Osteoblast (primary cell): ENCODE data around the gene SULT1A1. TPM values are rescaled to one million over a fixed set of nuclear protein-coding genes. Genes with fewer than 3 reads are reported as not detected.

Experiments used
- DNase-seq: peaks from one replicate; pipeline ENCODE4 v3.0.0; 2011; ENCODE audit warnings: low spot score, mixed read lengths; ENCODE audit not compliant: insufficient read length; ENCODE audit errors: missing footprints
- H2AFZ ChIP-seq: 2 replicates; pipeline ENCODE4 v1.6.0; 2011; ENCODE audit warnings: mild to moderate bottlenecking, low read length
- H3K27ac ChIP-seq: 2 replicates; pipeline ENCODE4 v1.5.1; 2011; ENCODE audit warnings: mild to moderate bottlenecking, low read depth, low read length, moderate library complexity
- H3K27me3 ChIP-seq: 2 replicates; pipeline ENCODE4 v1.6.0; 2012; ENCODE audit warnings: mild to moderate bottlenecking, control low read depth, inconsistent platforms, low read length, moderate library complexity; ENCODE audit not compliant: insufficient read depth
- H3K36me3 ChIP-seq: 2 replicates; pipeline ENCODE4 v1.5.1; 2011; ENCODE audit warnings: mild to moderate bottlenecking, low read length, control low read depth, moderate library complexity; ENCODE audit not compliant: insufficient read depth
- H3K4me1 ChIP-seq: 2 replicates; pipeline ENCODE4 v1.5.1; 2011; ENCODE audit warnings: mild to moderate bottlenecking, low read length, control low read depth, moderate library complexity; ENCODE audit not compliant: insufficient read depth
- H3K4me2 ChIP-seq: 2 replicates; pipeline ENCODE4 v1.6.0; 2011; ENCODE audit warnings: mild to moderate bottlenecking, low read length; ENCODE audit not compliant: insufficient read depth
- H3K4me3 ChIP-seq: fragments of 200-600 bp; sonication (generic); 3 replicates; pipeline ENCODE4 v1.5.1; 2012; ENCODE audit warnings: mild to moderate bottlenecking, low read length, inconsistent platforms; ENCODE audit not compliant: insufficient read depth
- H3K79me2 ChIP-seq: 2 replicates; pipeline ENCODE4 v1.6.0; 2012; ENCODE audit warnings: mild to moderate bottlenecking, low read length, control low read depth, inconsistent platforms; ENCODE audit not compliant: insufficient read depth
- H3K9me3 ChIP-seq: 2 replicates; pipeline ENCODE4 v1.5.1; 2011; ENCODE audit warnings: low read depth, low read length, control low read depth
- H4K20me1 ChIP-seq: 2 replicates; pipeline ENCODE4 v1.6.0; 2012; ENCODE audit warnings: mild to moderate bottlenecking, low read length, control low read depth; ENCODE audit not compliant: insufficient read depth
- total RNA-seq: library from RNA; depleted of rRNA; stranded (reverse); fragments of >200 nt; gene quantifications from 2 replicates; pipeline ENCODE4 v1.2.3, GENCODE V29; 2012
- TF ChIP-seq, protein P1 (sequence below): IDR thresholded peaks from 2 replicates; pipeline ENCODE4 v1.5.1; 2011; ENCODE audit warnings: mild to moderate bottlenecking, low read depth, low read length, moderate library complexity; ENCODE audit errors: extremely low read depth

The SULT1A1 gene
- total RNA-seq, 1 donor = 2.9 TPM

GRCh38 chr16:28563218-28563617 lies 46.6 kb downstream of the SULT1A1 start:
- no peaks in the 10 kb centered on the region for H3K27me3 ChIP-seq
- H3K4me1 ChIP-seq = no peaks in the 10 kb centered on the region
- H3K4me3 ChIP-seq = no peak overlapping the region
- H4K20me1 ChIP-seq = no peaks in the 10 kb centered on the region
- no peak for DNase-seq
- no peak overlapping the region for H3K27ac ChIP-seq
- peaks cover 6% of the 10 kb centered on the region for H3K79me2 ChIP-seq
- H3K9me3 ChIP-seq = peaks cover 4% of the 10 kb centered on the region
- peaks cover 8% of the 10 kb centered on the region for H3K36me3 ChIP-seq
- no peak overlapping the region for H3K4me2 ChIP-seq
- TF ChIP-seq, protein P1, sequence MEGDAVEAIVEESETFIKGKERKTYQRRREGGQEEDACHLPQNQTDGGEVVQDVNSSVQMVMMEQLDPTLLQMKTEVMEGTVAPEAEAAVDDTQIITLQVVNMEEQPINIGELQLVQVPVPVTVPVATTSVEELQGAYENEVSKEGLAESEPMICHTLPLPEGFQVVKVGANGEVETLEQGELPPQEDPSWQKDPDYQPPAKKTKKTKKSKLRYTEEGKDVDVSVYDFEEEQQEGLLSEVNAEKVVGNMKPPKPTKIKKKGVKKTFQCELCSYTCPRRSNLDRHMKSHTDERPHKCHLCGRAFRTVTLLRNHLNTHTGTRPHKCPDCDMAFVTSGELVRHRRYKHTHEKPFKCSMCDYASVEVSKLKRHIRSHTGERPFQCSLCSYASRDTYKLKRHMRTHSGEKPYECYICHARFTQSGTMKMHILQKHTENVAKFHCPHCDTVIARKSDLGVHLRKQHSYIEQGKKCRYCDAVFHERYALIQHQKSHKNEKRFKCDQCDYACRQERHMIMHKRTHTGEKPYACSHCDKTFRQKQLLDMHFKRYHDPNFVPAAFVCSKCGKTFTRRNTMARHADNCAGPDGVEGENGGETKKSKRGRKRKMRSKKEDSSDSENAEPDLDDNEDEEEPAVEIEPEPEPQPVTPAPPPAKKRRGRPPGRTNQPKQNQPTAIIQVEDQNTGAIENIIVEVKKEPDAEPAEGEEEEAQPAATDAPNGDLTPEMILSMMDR = no peak
- no peak overlapping the region for H2AFZ ChIP-seq

GRCh38 chr16:28562199-28562598 lies 47.6 kb downstream of the SULT1A1 start:
- H4K20me1 ChIP-seq = no peaks in the 10 kb centered on the region
- no peak for DNase-seq
- H3K36me3 ChIP-seq = peaks cover 8% of the 10 kb centered on the region
- no peak overlapping the region for H3K27ac ChIP-seq
- TF ChIP-seq, protein P1 = no peak
- no peak overlapping the region for H3K4me2 ChIP-seq
- peaks cover under 1% of the 10 kb centered on the region for H3K9me3 ChIP-seq
- no peaks in the 10 kb centered on the region for H3K27me3 ChIP-seq
- H3K4me3 ChIP-seq = no peak overlapping the region
- no peaks in the 10 kb centered on the region for H3K4me1 ChIP-seq
- H3K79me2 ChIP-seq = peaks cover 2% of the 10 kb centered on the region
- no peak overlapping the region for H2AFZ ChIP-seq

- Histone ChIP-seq H3K27ac (no peak overlapping the region), H3K4me2 (no peak overlapping the region), H2AFZ (no peak overlapping the region), H3K36me3 (peaks cover 8% of the 10 kb centered on the region), H3K9me3 (no peaks in the 10 kb centered on the region), H3K27me3 (no peaks in the 10 kb centered on the region), H3K4me3 (no peak overlapping the region), H4K20me1 (no peaks in the 10 kb centered on the region), H3K4me1 (no peaks in the 10 kb centered on the region), H3K79me2 (peaks cover 2% of the 10 kb centered on the region)
- TF ChIP-seq, protein P1 = no peak
- DNase-seq = no peak
These were observed 48.2 kb downstream of the SULT1A1 start for GRCh38 chr16:28561557-28562187.

DNA sequence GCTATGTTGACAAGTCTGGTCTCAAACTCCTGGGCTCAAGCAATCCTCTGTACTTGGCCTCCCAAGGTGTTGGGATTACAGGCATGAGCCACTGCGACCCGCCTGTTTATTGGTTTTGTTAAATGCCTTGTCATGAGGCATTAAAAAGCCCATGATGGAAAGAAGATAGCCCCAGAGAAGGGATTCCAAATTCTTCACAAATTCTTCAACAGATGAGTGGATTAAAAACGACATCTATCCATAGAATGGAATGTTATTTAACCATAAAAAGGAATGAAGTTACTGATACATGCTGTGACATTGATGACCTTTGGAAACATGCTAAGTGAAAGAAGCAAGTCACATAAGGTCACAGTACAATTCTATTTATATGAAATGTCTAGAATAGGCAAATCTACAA lies 51.4 kb downstream of the SULT1A1 start:
- peaks cover 6% of the 10 kb centered on the region for H3K4me1 ChIP-seq
- H3K9me3 ChIP-seq = no peaks in the 10 kb centered on the region
- no peak overlapping the region for H3K27ac ChIP-seq
- H2AFZ ChIP-seq = no peak overlapping the region
- DNase-seq = no peak
- H3K27me3 ChIP-seq = no peaks in the 10 kb centered on the region
- H3K36me3 ChIP-seq = peaks cover 8% of the 10 kb centered on the region
- peaks cover 8% of the 10 kb centered on the region for H3K79me2 ChIP-seq
- no peak overlapping the region for H3K4me3 ChIP-seq
- H3K4me2 ChIP-seq = no peak overlapping the region
- H4K20me1 ChIP-seq = no peaks in the 10 kb centered on the region
- TF ChIP-seq, protein P1 = no peak
